Endothelial cell of umbilical vein (primary cell): Measurements from ENCODE around the gene PDE7B. TPM values are rescaled to one million over a fixed set of nuclear protein-coding genes. Genes with fewer than 3 reads are reported as not detected.
A peak's percentile ranks its signal among the peaks of the same experiment; 100 is the strongest.

Source experiments
- BruUV-seq: library from RNA; stranded (reverse); fragments of 400-500 nt; replicated peaks from 2 replicates; lab custom pipeline; 2021; lab: Mats Ljungman, UMichigan
- CTCF ChIA-PET: fragments of 300-600, 350-600 bp; sonication (Branson Sonifier 250); formaldehyde crosslinking; loops from one replicate; lab custom pipeline; 2021; ENCODE audit warnings: antibody characterized with exemption, inconsistent platforms; lab: Charles Lee
- POLR2A ChIA-PET: fragments of 300-600, 350-600 bp; sonication (Branson Sonifier 250); formaldehyde crosslinking; loops from one replicate; lab custom pipeline; 2021; ENCODE audit warnings: antibody characterized with exemption, inconsistent platforms; lab: Charles Lee
- DNase-seq: peaks from one replicate; pipeline ENCODE4 v3.0.0-alpha.2; 2011; ENCODE audit warnings: low read depth, low spot score
- FAIRE-seq: peaks from 2 replicates; lab custom pipeline; 2011; peaks lifted over from hg19 to GRCh38; lab: Jason Lieb, UNC
- H2AFZ ChIP-seq: 2 replicates; pipeline ENCODE4 v1.6.0; 2012; ENCODE audit warnings: low read depth, low read length, control low read depth, inconsistent platforms
- H3K27ac ChIP-seq: 2 replicates; pipeline ENCODE4 v1.5.1; 2011; ENCODE audit warnings: low read depth, mild to moderate bottlenecking, control low read depth, low read length, moderate library complexity; ENCODE audit not compliant: insufficient read depth
- H3K27me3 ChIP-seq, 2 experiments: 2 replicates each; pipeline versions ENCODE4 v1.6.0 to v1.6.1; 2011; ENCODE audit warnings: low read length in 2 of 2, mixed read lengths in 1 of 2; ENCODE audit not compliant: control insufficient read depth in 2 of 2, insufficient read depth in 2 of 2
- H3K36me3 ChIP-seq, 2 experiments: 2 replicates in 1 of 2; 3 replicates in 1 of 2; pipeline ENCODE4 v1.5.1; 2011; ENCODE audit warnings: low read length in 2 of 2, mild to moderate bottlenecking in 1 of 2, moderate library complexity in 1 of 2; ENCODE audit not compliant: control insufficient read depth in 2 of 2, insufficient read depth in 2 of 2; ENCODE audit errors: extremely low read depth in 1 of 2
- H3K4me1 ChIP-seq: 3 replicates; pipeline ENCODE4 v1.5.1; 2011; ENCODE audit warnings: mild to moderate bottlenecking, low read length; ENCODE audit not compliant: control insufficient read depth, insufficient read depth; ENCODE audit errors: extremely low read depth
- H3K4me2 ChIP-seq: 2 replicates; pipeline ENCODE4 v1.6.1; 2011; ENCODE audit warnings: low read length, control low read depth, mixed read lengths; ENCODE audit not compliant: insufficient read depth
- H3K4me3 ChIP-seq, 3 experiments: fragments of 200-600 bp in 1 of 3; sonication (generic), shearing (Covaris generic) in 1 of 3; replicated peaks in 1 of 3; 2 replicates each; pipeline ENCODE4 v1.5.1; 2011 to 2016; ENCODE audit warnings: control low read depth in 3 of 3, low read length in 3 of 3, mild to moderate bottlenecking in 2 of 3, inconsistent platforms in 1 of 3, low read depth in 1 of 3, moderate library complexity in 1 of 3; ENCODE audit not compliant: insufficient read depth in 1 of 3
- H3K79me2 ChIP-seq: 2 replicates; pipeline ENCODE4 v1.6.0; 2012; ENCODE audit warnings: low read length, inconsistent platforms; ENCODE audit not compliant: control insufficient read depth, insufficient read depth
- H3K9ac ChIP-seq: replicated peaks from 2 replicates; pipeline ENCODE3; 2011; ENCODE audit warnings: low read length, control low read depth; ENCODE audit not compliant: insufficient read depth; ENCODE audit errors: extremely low read depth
- H3K9me1 ChIP-seq: replicated peaks from 3 replicates; pipeline ENCODE4 v1.6.0; 2011; ENCODE audit warnings: mild to moderate bottlenecking, low read length; ENCODE audit not compliant: control insufficient read depth, insufficient read depth; ENCODE audit errors: extremely low read depth
- H3K9me3 ChIP-seq: replicated peaks from 2 replicates; pipeline ENCODE4 v1.5.1; 2012; ENCODE audit warnings: low read length, inconsistent platforms; ENCODE audit not compliant: control insufficient read depth, insufficient read depth
- H4K20me1 ChIP-seq: replicated peaks from 2 replicates; pipeline ENCODE3; 2011; ENCODE audit warnings: mild to moderate bottlenecking, low read length; ENCODE audit not compliant: control insufficient read depth, insufficient read depth; ENCODE audit errors: extremely low read depth
- FOS ChIP-seq: IDR thresholded peaks from 2 replicates; pipeline ENCODE4 v1.6.1; 2011; ENCODE audit warnings: mild to moderate bottlenecking, low read length, moderate library complexity, borderline replicate concordance; ENCODE audit not compliant: insufficient read depth
- MYC ChIP-seq: IDR thresholded peaks from one replicate; pipeline ENCODE4 v1.6.1; 2011; ENCODE audit warnings: mild to moderate bottlenecking, low read depth, low read length
- POLR2AphosphoS5 ChIP-seq: IDR thresholded peaks from 2 replicates; pipeline ENCODE4 v1.6.1; 2012; ENCODE audit warnings: low read depth, mild to moderate bottlenecking, control low read depth, low read length, moderate library complexity; ENCODE audit not compliant: insufficient read depth
- dilution Hi-C: fragments of 300-500 bp; cut with MboI; formaldehyde crosslinking; loops from one replicate; pipeline ENCODE4 v1.15.0; 2019; ENCODE audit warnings: low sequenced_read_pairs; ENCODE audit not compliant: extremely low pct_ligation_motif_present
- intact Hi-C: fragments of 100-400 bp; cut with micrococcal nuclease; formaldehyde crosslinking; loops from one replicate; pipeline ENCODE4 v1.10.0; 2022
- polyA plus RNA-seq, 4 experiments: library from polyadenylated mRNA; depleted of rRNA in 3 of 4; stranded (reverse) in 3 of 4; unstranded in 1 of 4; fragments of >200 nt; gene quantifications; 2 replicates each; pipeline versions ENCODE4 v1.2.1 to v1.2.3, GENCODE V29; 2011 to 2012; ENCODE audit warnings: missing spikeins in 1 of 4
- total RNA-seq: library from RNA; stranded (reverse); gene quantifications from 2 replicates; pipeline ENCODE4 v1.2.3, GENCODE V29; 2021
- TF ChIP-seq, protein P1 (sequence below), 2 donors: IDR thresholded peaks; 1 replicate in 1 of 2; 2 replicates in 1 of 2; pipeline ENCODE4 v1.5.1; 2011; ENCODE audit warnings: low read length in 2 of 2, mild to moderate bottlenecking in 2 of 2, moderate library complexity in 2 of 2, control low read depth in 1 of 2, inconsistent platforms in 1 of 2, low read depth in 1 of 2; ENCODE audit not compliant: insufficient read depth in 1 of 2; ENCODE audit errors: extremely low read depth in 1 of 2
- TF ChIP-seq, protein P2 (sequence below): IDR thresholded peaks from 2 replicates; pipeline ENCODE4 v1.6.1; 2011; ENCODE audit not compliant: insufficient read depth, insufficient read length

Gene PDE7B
- total and polyA plus RNA-seq, 2 donors (not counting 3 experiments of a cell fraction or from before 2014, with no cell fraction given) = 20.6 to 25.1 TPM

DNA sequence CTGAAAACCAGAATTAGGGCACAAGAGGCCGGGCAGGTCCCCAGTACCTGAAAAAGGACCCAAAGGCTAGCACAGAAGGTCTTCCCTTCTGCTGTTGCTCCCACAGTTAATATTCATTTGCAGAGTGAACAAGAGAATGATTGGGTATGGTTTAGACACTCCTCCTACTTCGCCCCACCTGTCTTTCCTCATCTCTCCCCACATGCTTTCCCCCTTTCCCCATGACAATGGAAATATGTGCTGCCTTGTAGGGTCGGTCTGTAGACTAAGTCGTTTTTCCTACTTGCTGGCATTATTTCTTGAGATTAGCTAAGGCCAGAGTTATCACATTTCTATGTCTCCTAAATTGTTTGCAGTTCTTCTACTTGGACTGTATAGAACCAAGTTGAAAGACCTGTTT, 181.9 kb downstream of the PDE7B start:
- Histone ChIP-seq H3K4me1 (peaks cover 47% of the 10 kb centered on the region), H3K4me2 (no peak overlapping the region), H3K9me1 (no peaks in the 10 kb centered on the region), H3K4me3 (no peak overlapping the region), H3K9ac (no peak overlapping the region), H3K79me2 (peaks cover 10% of the 10 kb centered on the region), H3K27me3 (no peaks in the 10 kb centered on the region), H3K36me3 (no peaks in the 10 kb centered on the region), H4K20me1 (no peaks in the 10 kb centered on the region), H3K27ac (no peak overlapping the region), H2AFZ (no peak overlapping the region), H3K9me3 (no peaks in the 10 kb centered on the region)
- POLR2A ChIA-PET = no interaction called here
- CTCF ChIA-PET = interaction anchor here (1.5 to 3.8 kb wide), 8 partner anchors 13 to 498 kb away, joined by 3 to 30 read pairs (median 8); no protein-coding TSS in a partner anchor
- FAIRE-seq (no peak), DNase-seq (no peak)
- intact Hi-C loops (no loop called here), dilution Hi-C loops (no loop called here)
- no TSS peak for BruUV-seq
- TF ChIP-seq MYC (no peak), FOS (no peak), POLR2AphosphoS5 (no peak)
- TF ChIP-seq, protein P1, sequence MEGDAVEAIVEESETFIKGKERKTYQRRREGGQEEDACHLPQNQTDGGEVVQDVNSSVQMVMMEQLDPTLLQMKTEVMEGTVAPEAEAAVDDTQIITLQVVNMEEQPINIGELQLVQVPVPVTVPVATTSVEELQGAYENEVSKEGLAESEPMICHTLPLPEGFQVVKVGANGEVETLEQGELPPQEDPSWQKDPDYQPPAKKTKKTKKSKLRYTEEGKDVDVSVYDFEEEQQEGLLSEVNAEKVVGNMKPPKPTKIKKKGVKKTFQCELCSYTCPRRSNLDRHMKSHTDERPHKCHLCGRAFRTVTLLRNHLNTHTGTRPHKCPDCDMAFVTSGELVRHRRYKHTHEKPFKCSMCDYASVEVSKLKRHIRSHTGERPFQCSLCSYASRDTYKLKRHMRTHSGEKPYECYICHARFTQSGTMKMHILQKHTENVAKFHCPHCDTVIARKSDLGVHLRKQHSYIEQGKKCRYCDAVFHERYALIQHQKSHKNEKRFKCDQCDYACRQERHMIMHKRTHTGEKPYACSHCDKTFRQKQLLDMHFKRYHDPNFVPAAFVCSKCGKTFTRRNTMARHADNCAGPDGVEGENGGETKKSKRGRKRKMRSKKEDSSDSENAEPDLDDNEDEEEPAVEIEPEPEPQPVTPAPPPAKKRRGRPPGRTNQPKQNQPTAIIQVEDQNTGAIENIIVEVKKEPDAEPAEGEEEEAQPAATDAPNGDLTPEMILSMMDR (IDR thresholded peaks at IDR 0.05; ENCODE audit: extremely low read depth in 1 of 2, insufficient read depth in 1 of 2, low read depth in 1 of 2, low read length in 2 of 2) = no peak

DNA sequence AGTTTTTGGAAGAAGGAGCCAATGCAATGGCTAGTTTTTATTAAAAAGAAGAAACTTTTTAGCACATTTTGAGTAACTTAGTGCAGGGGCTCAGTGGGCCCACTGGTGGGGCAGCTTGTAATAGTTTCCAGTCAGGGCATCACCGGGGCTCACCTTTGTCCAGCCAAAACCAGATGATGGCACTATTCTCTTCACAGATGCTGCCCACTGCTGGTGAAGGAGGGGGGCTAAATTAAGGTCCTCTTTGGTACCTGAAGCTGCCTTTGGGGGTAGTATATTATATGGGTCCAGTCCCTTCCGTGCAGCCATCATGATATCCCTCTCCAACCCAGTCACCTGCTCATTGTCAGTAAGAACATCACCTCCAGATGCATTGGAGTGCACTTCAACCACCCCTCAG, 182.9 kb downstream of the PDE7B start:
- Histone ChIP-seq H3K27me3 (no peaks in the 10 kb centered on the region), H3K79me2 (peaks cover 20% of the 10 kb centered on the region), H3K4me2 (peak overlapping the region; percentile 98), H3K36me3 (no peaks in the 10 kb centered on the region), H3K9ac (no peak overlapping the region), H2AFZ (no peak overlapping the region), H4K20me1 (no peaks in the 10 kb centered on the region), H3K27ac (peak overlapping the region; percentile 93), H3K9me1 (no peaks in the 10 kb centered on the region), H3K4me3 (no peak overlapping the region), H3K4me1 (peaks cover 51% of the 10 kb centered on the region), H3K9me3 (no peaks in the 10 kb centered on the region)
- CTCF ChIA-PET = interaction anchor here (1.0 to 3.8 kb wide), 5 partner anchors 34 to 499 kb away, joined by 3 to 17 read pairs (median 4); no protein-coding TSS in a partner anchor
- DNase-seq (no peak), FAIRE-seq (no peak)
- dilution Hi-C loops (no loop called here), intact Hi-C loops (loop anchor here (2.0 kb wide), 3 partner anchors 358 to 536 kb away; no protein-coding TSS in a partner anchor)
- BruUV-seq = no TSS peak
- POLR2A ChIA-PET = no interaction called here
- TF ChIP-seq, protein P2, sequence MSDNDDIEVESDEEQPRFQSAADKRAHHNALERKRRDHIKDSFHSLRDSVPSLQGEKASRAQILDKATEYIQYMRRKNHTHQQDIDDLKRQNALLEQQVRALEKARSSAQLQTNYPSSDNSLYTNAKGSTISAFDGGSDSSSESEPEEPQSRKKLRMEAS = no peak
- TF ChIP-seq FOS = no peak
